ENCODE data around the gene SPAG9. TPM values are rescaled to one million over a fixed set of nuclear protein-coding genes. Genes with fewer than 3 reads are reported as not detected.
A peak's percentile ranks its signal among the peaks of the same experiment; 100 is the strongest.

The SPAG9 gene
- total and polyA plus RNA-seq, 2 of the 8 experiments (the other 6 are each of a cell fraction or from before 2014, with no cell fraction given) = 9.8 to 63.8 TPM

DNA sequence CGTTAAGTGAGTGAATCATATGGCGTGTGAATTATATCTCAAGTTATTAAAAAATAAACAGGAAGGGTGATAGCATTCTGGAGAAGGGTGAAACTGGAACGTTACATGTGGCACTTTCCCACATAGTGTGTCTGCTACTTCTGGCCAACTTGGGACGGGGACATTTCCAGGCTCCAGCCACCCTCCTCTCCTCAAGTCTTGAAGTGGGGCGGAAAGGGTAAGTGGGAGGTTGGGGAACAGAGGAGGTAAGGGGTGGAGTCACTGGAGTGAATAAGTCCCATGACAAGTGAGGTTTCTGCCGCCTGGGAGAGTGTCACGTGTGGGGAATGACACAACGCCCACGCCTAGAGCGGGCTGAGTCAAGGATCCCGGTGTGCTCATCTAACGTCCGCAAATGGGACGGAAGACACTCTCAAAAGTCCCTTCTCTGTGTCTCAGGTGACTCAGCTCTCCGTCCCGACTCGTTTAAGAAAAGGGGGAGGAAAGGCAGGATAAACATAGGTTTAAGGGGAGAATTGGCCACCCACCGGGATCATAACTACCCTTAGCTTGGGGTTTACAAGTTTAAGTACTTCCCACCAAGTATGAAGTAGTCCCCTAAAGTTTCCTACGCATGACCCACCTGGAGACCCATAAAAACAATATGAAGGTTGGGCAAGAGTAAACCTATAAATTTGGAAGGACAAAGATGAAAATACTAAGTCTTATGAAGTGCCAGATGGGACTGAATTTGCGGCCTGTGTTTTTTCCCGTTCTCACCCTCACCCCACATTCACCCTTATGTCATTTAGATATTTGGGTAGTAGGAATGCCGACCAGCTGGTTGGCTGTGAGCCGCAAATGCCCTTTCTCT lies 1.2 kb upstream of the SPAG9 start:
- Histone ChIP-seq H3K18ac (ENCODE audit: extremely low read depth, low read length) (peak overlapping the region; percentile 79; the same call in 1 of the 2 replicates), H3K14ac (ENCODE audit: insufficient read length) (no peak overlapping the region), H2AK5ac (ENCODE audit: low read depth, low read length) (no peak overlapping the region), H2BK15ac (ENCODE audit: low read length) (no peak overlapping the region), H3K23ac (ENCODE audit: insufficient read length) (no peak overlapping the region), H4K20me1 (replicated peaks in 1 of 2; ENCODE audit: control insufficient read depth in 1 of 2, insufficient read depth in 2 of 2, low read length in 2 of 2) (peaks cover 5 to 14% of the 10 kb centered on the region in 2 experiments), H3K36me3 (ENCODE audit: control insufficient read depth in 2 of 4, insufficient read depth in 4 of 4, low read length in 3 of 4) (no peaks in the 10 kb centered on the region), H3K4me1 (replicated peaks in 1 of 4; ENCODE audit: control insufficient read depth in 3 of 4, insufficient read depth in 4 of 4, low read length in 3 of 4) (peaks cover 0 to 5% (median 4%) of the 10 kb centered on the region in 4 experiments; a peak in 4 of 7 replicates), H4K5ac (ENCODE audit: insufficient read length, low read depth, low read length) (peak overlapping the region; percentile 17), H3K27me3 (replicated peaks in 1 of 4; ENCODE audit: control insufficient read depth in 3 of 4, extremely low read depth in 1 of 4, insufficient read depth in 3 of 4, low read length in 3 of 4) (no peaks in the 10 kb centered on the region), H3K4me2 (ENCODE audit: insufficient read depth in 1 of 2, low read depth in 2 of 2, low read length in 2 of 2) (peak overlapping the region; percentile 89 to 93), H2AFZ (ENCODE audit: low read length) (peak overlapping the region; percentile 95), H3K79me2 (ENCODE audit: control insufficient read depth in 1 of 2, insufficient read depth in 2 of 2, low read length in 2 of 2) (peaks cover 0 to 29% of the 10 kb centered on the region in 2 experiments; a peak in 2 of 4 replicates), H3K4me3 (ENCODE audit: extremely low read depth in 1 of 4, insufficient read depth in 2 of 4, low read depth in 3 of 4, low read length in 4 of 4) (peak overlapping the region; percentile 83 to 99 (median 88)), H2BK5ac (ENCODE audit: low read depth, low read length) (peak overlapping the region; percentile 76), H3K79me1 (ENCODE audit: low read depth, low read length) (peaks cover 7% of the 10 kb centered on the region; the same call in 1 of the 2 replicates), H2BK20ac (ENCODE audit: low read length) (no peak overlapping the region), H4K91ac (replicated peaks; ENCODE audit: insufficient read length, low read length) (no peak overlapping the region), H3K9me3 (ENCODE audit: insufficient read depth in 2 of 2, low read depth in 1 of 2, low read length in 1 of 2) (no peaks in the 10 kb centered on the region), H3K9ac (replicated peaks in 1 of 4; ENCODE audit: extremely low read depth in 1 of 4, low read depth in 3 of 4, low read length in 3 of 4) (peak overlapping the region; percentile 52 to 98 (median 88)), H3K4ac (replicated peaks; ENCODE audit: insufficient read length, low read depth, low read length) (no peak overlapping the region), H3K23me2 (ENCODE audit: low read depth, low read length) (peaks cover 11% of the 10 kb centered on the region), H2BK120ac (replicated peaks; ENCODE audit: low read depth, low read length) (no peak overlapping the region), H3K56ac (replicated peaks; ENCODE audit: insufficient read length, low read depth, low read length) (peak overlapping the region; percentile 32), H2BK12ac (ENCODE audit: low read depth, low read length) (peak overlapping the region; percentile 46; the same call in 1 of the 2 replicates), H3K27ac (ENCODE audit: low read depth, low read length) (peak overlapping the region; percentile 66; the same call in 1 of the 2 replicates), H4K8ac (ENCODE audit: extremely low read depth, insufficient read depth, low read length) (peak overlapping the region; percentile 19; the same call in 1 of the 2 replicates)
- POLR2A ChIA-PET (ENCODE audit: partially characterized antibody) = interaction anchor here (0.7 to 3.3 kb wide), 11 partner anchors 9 to 75 kb away, joined by 3 to 17 read pairs (median 4); partner anchors contain the start of genes NME1 and NME2
- FAIRE-seq = no peak
- peak; percentile 54 to 64 for DNase-seq (ENCODE audit: low read depth in 1 of 2, low spot score in 2 of 2)
- 9% methylated on average over 23 of the region's 23 CpGs; no CpG with 5 or more reads in 1 of the 2 experiments for WGBS, 2 experiments (ENCODE audit: extremely low coverage in 1 of 2, insufficient coverage in 1 of 2, insufficient read length in 1 of 2, insufficient replicate concordance in 2 of 2, low coverage in 1 of 2, low lambda C conversion rate in 2 of 2, missing lambda C conversion rate in 1 of 2)
- CTCF ChIA-PET (ENCODE audit: partially characterized antibody) = interaction anchor here (1.1 kb wide), 1 partner anchor 32 kb away, joined by 3 read pairs; the partner anchor contains the start of gene NME1
- TF ChIP-seq TBP (IDR thresholded peaks at IDR 0.05; ENCODE audit: low read depth, low read length) = peak; percentile 56
- no peak for TF ChIP-seq JUND (IDR thresholded peaks at IDR 0.05; ENCODE audit: low read length)
- no peak for TF ChIP-seq GABPA (IDR thresholded peaks at IDR 0.05; ENCODE audit: borderline replicate concordance, insufficient read depth, low read length)
- TF ChIP-seq CREB1 (IDR thresholded peaks at IDR 0.05) = peak; percentile 39; the same call in 1 of the 2 replicates
- no peak for TF ChIP-seq CTBP2 (IDR thresholded peaks at IDR 0.05; ENCODE audit: borderline replicate concordance, insufficient read depth, insufficient read length, low read length)
- TF ChIP-seq, protein P1, sequence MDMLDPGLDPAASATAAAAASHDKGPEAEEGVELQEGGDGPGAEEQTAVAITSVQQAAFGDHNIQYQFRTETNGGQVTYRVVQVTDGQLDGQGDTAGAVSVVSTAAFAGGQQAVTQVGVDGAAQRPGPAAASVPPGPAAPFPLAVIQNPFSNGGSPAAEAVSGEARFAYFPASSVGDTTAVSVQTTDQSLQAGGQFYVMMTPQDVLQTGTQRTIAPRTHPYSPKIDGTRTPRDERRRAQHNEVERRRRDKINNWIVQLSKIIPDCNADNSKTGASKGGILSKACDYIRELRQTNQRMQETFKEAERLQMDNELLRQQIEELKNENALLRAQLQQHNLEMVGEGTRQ (IDR thresholded peaks at IDR 0.05; ENCODE audit: low read length) = peak; percentile 79
- TF ChIP-seq RAD21 (IDR thresholded peaks at IDR 0.05 in 1 of 2, conservative IDR thresholded peaks at IDR 0.05 in 1 of 2; ENCODE audit: low read depth in 2 of 2, low read length in 2 of 2) = no peak
- peak; percentile 69; the same call in 1 of the 2 replicates for TF ChIP-seq TAF1 (IDR thresholded peaks at IDR 0.05; ENCODE audit: low read depth, low read length)
- TF ChIP-seq, protein P2, sequence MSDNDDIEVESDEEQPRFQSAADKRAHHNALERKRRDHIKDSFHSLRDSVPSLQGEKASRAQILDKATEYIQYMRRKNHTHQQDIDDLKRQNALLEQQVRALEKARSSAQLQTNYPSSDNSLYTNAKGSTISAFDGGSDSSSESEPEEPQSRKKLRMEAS (IDR thresholded peaks at IDR 0.05) = 0 out of 2 replicates have a peak, but pooled peaks have one; percentile 45

Data from H1 (cell line).